Lower leg skin (tissue), 4 donors: ENCODE data around the gene BEND2. TPM values are rescaled to one million over a fixed set of nuclear protein-coding genes. Genes with fewer than 3 reads are reported as not detected.

Experiments
- DNase-seq, 2 donors: peaks; one replicate each; pipeline ENCODE4 v3.0.0-alpha.2; 2019; ENCODE audit warnings: low spot score in 2 of 2
- H3K4me3 ChIP-seq: fragments of 200-600 bp; sonication (generic); 2 replicates; pipeline ENCODE4 v1.5.1; 2017; ENCODE audit warnings: mild to moderate bottlenecking, low read depth; ENCODE audit not compliant: poor library complexity, severe bottlenecking
- CTCF ChIP-seq, 3 donors: fragments of 450-650 bp; IDR thresholded peaks; one replicate each; pipeline ENCODE4 v1.5.1; 2016; ENCODE audit warnings: antibody characterized with exemption in 3 of 3, mild to moderate bottlenecking in 3 of 3, moderate library complexity in 2 of 3
- POLR2A ChIP-seq, 2 donors: fragments of 450-650 bp; IDR thresholded peaks; one replicate each; pipeline ENCODE4 v1.6.1; 2016 to 2017; ENCODE audit warnings: antibody characterized with exemption in 2 of 2, mild to moderate bottlenecking in 1 of 2, moderate library complexity in 1 of 2
- WGBS, 2 donors: methylation state at CpG; one replicate each; pipeline ENCODE4 v1.1.5; 2018; 5-methylcytosine and 5-hydroxymethylcytosine counted together
- intact Hi-C: fragments of 100-400 bp; cut with DNase I; formaldehyde crosslinking; loops from one replicate; pipeline ENCODE4 v1.15.0; 2023; ENCODE audit warnings: low total_unique reads
- total RNA-seq, 4 donors: library from RNA; depleted of rRNA; stranded (reverse); fragments of >200 nt; gene quantifications; one replicate each; pipeline ENCODE4 v1.1.0, GENCODE V29; 2016

Gene BEND2
- total RNA-seq, 4 donors from 2014 or later, result not detected

- intact Hi-C loops, result no loop called here
- TF ChIP-seq POLR2A (IDR thresholded peaks at IDR 0.05) (no peak), CTCF (IDR thresholded peaks at IDR 0.05) (no peak)
- WGBS, 2 donors, result 74 to 82% methylated on average over 6 of the region's 6 CpGs
- DNase-seq, result no peak
- H3K4me3 ChIP-seq, result no peak overlapping the region
Observed at GRCh38 chrX:18136816-18137215, 83.9 kb downstream of the BEND2 start.

- DNase-seq, result no peak
- no peak for TF ChIP-seq POLR2A (IDR thresholded peaks at IDR 0.05)
- no peak for TF ChIP-seq CTCF (IDR thresholded peaks at IDR 0.05)
- intact Hi-C loops, result no loop called here
- no peak overlapping the region for H3K4me3 ChIP-seq
- 84 to 89% methylated on average over 5 to 6 of the region's 6 CpGs for WGBS, 2 donors
Observed at GRCh38 chrX:18133605-18134004, 87.1 kb downstream of the BEND2 start.

GRCh38 chrX:18129690-18130089 lies 91.0 kb downstream of the BEND2 start:
- intact Hi-C loops, result no loop called here
- WGBS, 2 donors, result 67 to 79% methylated on average over 8 of the region's 8 CpGs
- H3K4me3 ChIP-seq, result no peak overlapping the region
- TF ChIP-seq CTCF (IDR thresholded peaks at IDR 0.05) (no peak), POLR2A (IDR thresholded peaks at IDR 0.05) (no peak)
- DNase-seq, result no peak

GRCh38 chrX:18126971-18127370 lies 93.7 kb downstream of the BEND2 start:
- no peak overlapping the region for H3K4me3 ChIP-seq
- DNase-seq, result no peak
- intact Hi-C loops, result no loop called here
- TF ChIP-seq POLR2A (IDR thresholded peaks at IDR 0.05), result no peak
- TF ChIP-seq CTCF (IDR thresholded peaks at IDR 0.05), result no peak

- WGBS, 2 donors, result 81 to 94% methylated on average over 2 of the region's 2 CpGs
- TF ChIP-seq CTCF (IDR thresholded peaks at IDR 0.05) (no peak), POLR2A (IDR thresholded peaks at IDR 0.05) (no peak)
- intact Hi-C loops, result no loop called here
- no peak for DNase-seq
- no peak overlapping the region for H3K4me3 ChIP-seq
Observed at GRCh38 chrX:18119856-18120255, 100.8 kb downstream of the BEND2 start.

Other genes with a start within 250 kb of the BEND2 start
- gene SCML2, start 133.8 kb upstream of the BEND2 start, total RNA-seq, result 1 to 10 TPM; 1.9 to 5.4 (median 3.5) TPM
- 1 to 10 TPM; 3.3 to 9.2 (median 5.1) TPM for gene CDKL5, start 204.7 kb upstream of the BEND2 start, total RNA-seq